Muscle of back (tissue), 11 donors: ENCODE data around the gene MS4A10. TPM values are rescaled to one million over a fixed set of nuclear protein-coding genes. Genes with fewer than 3 reads are reported as not detected.

Source experiments
- DNase-seq, 3 donors: peaks; one replicate each; pipeline versions ENCODE4 v3.0.0 to v3.0.0-alpha.2; 2013
- polyA plus RNA-seq, 10 donors: library from polyadenylated mRNA; unstranded; fragments of 120-200 nt; gene quantifications; one replicate each; pipeline ENCODE4 v1.2.1, GENCODE V29; 2013; ENCODE audit not compliant: insufficient read length in 10 of 10

Gene MS4A10
- polyA plus RNA-seq, 10 donors = 0.07 TPM; not detected in 9

- DNase-seq = no peak
Observed at GRCh38 chr11:60765355-60765754, 19.8 kb upstream of the MS4A10 start.

- no peak for DNase-seq
Observed at GRCh38 chr11:60766547-60766946, 18.6 kb upstream of the MS4A10 start.

- DNase-seq = no peak
Observed at GRCh38 chr11:60767388-60767811, 17.7 kb upstream of the MS4A10 start.

- DNase-seq = no peak
Observed at GRCh38 chr11:60768202-60768601, 16.9 kb upstream of the MS4A10 start.

GRCh38 chr11:60769273-60769672 lies 15.9 kb upstream of the MS4A10 start:
- no peak for DNase-seq

GRCh38 chr11:60769811-60770210 lies 15.3 kb upstream of the MS4A10 start:
- DNase-seq = no peak

- no peak for DNase-seq
Observed at GRCh38 chr11:60771146-60771545, 14.0 kb upstream of the MS4A10 start.

GRCh38 chr11:60771879-60772525 lies 13.1 kb upstream of the MS4A10 start:
- DNase-seq = no peak

GRCh38 chr11:60772666-60773065 lies 12.5 kb upstream of the MS4A10 start:
- no peak for DNase-seq

GRCh38 chr11:60774726-60775125 lies 10.4 kb upstream of the MS4A10 start:
- no peak for DNase-seq

- DNase-seq = peak; percentile 86 to 96 (median 94)
Observed at GRCh38 chr11:60775420-60775961, 9.6 kb upstream of the MS4A10 start.

- DNase-seq = no peak
Observed at GRCh38 chr11:60776167-60776566, 9.0 kb upstream of the MS4A10 start.

GRCh38 chr11:60777106-60777505 lies 8.0 kb upstream of the MS4A10 start:
- no peak for DNase-seq

- peak in 2 of 3 donors; percentile 62 to 69 for DNase-seq
Observed at GRCh38 chr11:60777572-60777971, 7.6 kb upstream of the MS4A10 start.

- DNase-seq = no peak
Observed at GRCh38 chr11:60780065-60780464, 5.1 kb upstream of the MS4A10 start.

- no peak for DNase-seq
Observed at GRCh38 chr11:60780774-60781173, 4.4 kb upstream of the MS4A10 start.

GRCh38 chr11:60781286-60781980 lies 3.7 kb upstream of the MS4A10 start:
- DNase-seq = no peak

GRCh38 chr11:60781981-60782316 lies 3.2 kb upstream of the MS4A10 start:
- DNase-seq = peak in 1 of 3 donors; percentile 41

GRCh38 chr11:60782393-60783140 lies 2.6 kb upstream of the MS4A10 start:
- DNase-seq = no peak

- no peak for DNase-seq
Observed at GRCh38 chr11:60783141-60783484, 2.0 kb upstream of the MS4A10 start.

GRCh38 chr11:60783911-60784310 lies 1.2 kb upstream of the MS4A10 start:
- no peak for DNase-seq

- no peak for DNase-seq
Observed at GRCh38 chr11:60785806-60786361, 751 bp downstream of the MS4A10 start.
